H9 (cell line): ENCODE measurements around the gene SKIC3. TPM values are rescaled to one million over a fixed set of nuclear protein-coding genes. Genes with fewer than 3 reads are reported as not detected.

Experiments
- DNase-seq: peaks from one replicate; pipeline ENCODE4 v3.0.0-alpha.2; 2017
- H2AFZ ChIP-seq: one replicate; pipeline ENCODE4 v1.6.1; 2013; ENCODE audit warnings: mild to moderate bottlenecking, low read length, control low read depth, moderate library complexity
- H2AK5ac ChIP-seq: 2 replicates; pipeline ENCODE4 v1.6.1; 2013; ENCODE audit warnings: low read length, control low read depth, mixed read lengths; ENCODE audit not compliant: insufficient read length
- H2BK120ac ChIP-seq: one replicate; pipeline ENCODE4 v1.6.1; 2013; ENCODE audit warnings: low read depth, mild to moderate bottlenecking, low read length, control low read depth, inconsistent platforms; ENCODE audit not compliant: poor library complexity, severe bottlenecking
- H2BK12ac ChIP-seq: 2 replicates; pipeline ENCODE4 v1.6.1; 2013; ENCODE audit warnings: low read length, control low read depth, mixed read lengths, low read depth; ENCODE audit not compliant: insufficient read length
- H2BK15ac ChIP-seq: 2 replicates; pipeline ENCODE4 v1.6.1; 2013; ENCODE audit warnings: low read depth, low read length, control low read depth
- H2BK20ac ChIP-seq: one replicate; pipeline ENCODE4 v1.6.1; 2013; ENCODE audit warnings: low read depth, mild to moderate bottlenecking, low read length, control low read depth, inconsistent platforms; ENCODE audit not compliant: poor library complexity, severe bottlenecking
- H2BK5ac ChIP-seq: 2 replicates; pipeline ENCODE4 v1.6.1; 2013; ENCODE audit warnings: low read length, control low read depth, mixed read lengths; ENCODE audit not compliant: insufficient read length
- H3K14ac ChIP-seq: 2 replicates; pipeline ENCODE4 v1.6.1; 2013; ENCODE audit warnings: low read length, control low read depth; ENCODE audit not compliant: insufficient read depth
- H3K18ac ChIP-seq: 2 replicates; pipeline ENCODE4 v1.6.1; 2013; ENCODE audit warnings: low read depth, mild to moderate bottlenecking, mixed read lengths, low read length, control low read depth; ENCODE audit not compliant: insufficient read length
- H3K23ac ChIP-seq: 2 replicates; pipeline ENCODE4 v1.6.1; 2013; ENCODE audit warnings: low read length, control low read depth, mixed read lengths, low read depth; ENCODE audit not compliant: insufficient read length
- H3K23me2 ChIP-seq: 2 replicates; pipeline ENCODE4 v1.6.1; 2013; ENCODE audit warnings: low read depth, mild to moderate bottlenecking, mixed read lengths, low read length, control low read depth; ENCODE audit not compliant: insufficient read length, poor library complexity, severe bottlenecking
- H3K27ac ChIP-seq: 2 replicates; pipeline ENCODE4 v1.5.1; 2013; ENCODE audit warnings: low read length, control low read depth, mixed read lengths, low read depth; ENCODE audit not compliant: insufficient read length
- H3K27me3 ChIP-seq: 2 replicates; pipeline ENCODE4 v1.6.1; 2013; ENCODE audit warnings: low read length, control low read depth, inconsistent platforms; ENCODE audit not compliant: insufficient read depth
- H3K4ac ChIP-seq: 2 replicates; pipeline ENCODE4 v1.6.1; 2013; ENCODE audit warnings: low read depth, mild to moderate bottlenecking, control low read depth, inconsistent platforms, low read length, moderate library complexity
- H3K4me1 ChIP-seq: 2 replicates; pipeline ENCODE4 v1.6.1; 2013; ENCODE audit warnings: low read length, control low read depth, inconsistent platforms; ENCODE audit not compliant: insufficient read depth
- H3K4me2 ChIP-seq: 2 replicates; pipeline ENCODE4 v1.6.1; 2013; ENCODE audit warnings: low read length, control low read depth, mixed read lengths; ENCODE audit not compliant: insufficient read length, insufficient read depth
- H3K56ac ChIP-seq: 2 replicates; pipeline ENCODE4 v1.6.1; 2013; ENCODE audit warnings: low read depth, mild to moderate bottlenecking, mixed read lengths, low read length, control low read depth; ENCODE audit not compliant: insufficient read length
- H3K79me1 ChIP-seq: 2 replicates; pipeline ENCODE4 v1.6.1; 2013; ENCODE audit warnings: low read depth, mild to moderate bottlenecking, moderate library complexity, low read length, control low read depth, inconsistent platforms; ENCODE audit not compliant: insufficient read depth, poor library complexity, severe bottlenecking
- H3K79me2 ChIP-seq: 2 replicates; pipeline ENCODE4 v1.6.1; 2013; ENCODE audit warnings: low read length, control low read depth, inconsistent platforms; ENCODE audit not compliant: insufficient read depth
- H3K9ac ChIP-seq: 2 replicates; pipeline ENCODE4 v1.6.1; 2013; ENCODE audit warnings: low read length, control low read depth, mixed read lengths; ENCODE audit not compliant: insufficient read length; ENCODE audit errors: extremely low read depth
- H3K9me3 ChIP-seq: one replicate; pipeline ENCODE4 v1.6.1; 2013; ENCODE audit warnings: low read depth, low read length, inconsistent platforms; ENCODE audit not compliant: control insufficient read depth
- H3T11ph ChIP-seq: one replicate; pipeline ENCODE4 v1.6.1; 2013; ENCODE audit warnings: mild to moderate bottlenecking, low read length, control low read depth, inconsistent platforms
- H4K20me1 ChIP-seq: one replicate; pipeline ENCODE4 v1.6.1; 2013; ENCODE audit not compliant: control insufficient read depth, insufficient read length, insufficient read depth
- H4K5ac ChIP-seq: 2 replicates; pipeline ENCODE4 v1.6.1; 2013; ENCODE audit warnings: low read depth, mild to moderate bottlenecking, mixed read lengths, low read length, control low read depth; ENCODE audit not compliant: insufficient read length
- H4K8ac ChIP-seq: replicated peaks from 2 replicates; pipeline ENCODE4 v1.6.1; 2013; ENCODE audit warnings: low read length, control low read depth, mixed read lengths, low read depth; ENCODE audit not compliant: insufficient read length
- H4K91ac ChIP-seq: 2 replicates; pipeline ENCODE4 v1.6.1; 2013; ENCODE audit warnings: low read depth, mild to moderate bottlenecking, moderate library complexity, mixed read lengths, low read length, control low read depth; ENCODE audit not compliant: insufficient read length
- H3K27ac Mint-ChIP-seq, 3 experiments: 2 replicates in 2 of 3; 3 replicates in 1 of 3; pipeline ENCODE4 v1.8.0; 2020 to 2021; ENCODE audit warnings: mixed read lengths in 3 of 3, mild to moderate bottlenecking in 1 of 3, moderate library complexity in 1 of 3
- H3K27me3 Mint-ChIP-seq: 2 replicates; pipeline ENCODE4 v1.8.0; 2021; ENCODE audit warnings: low read depth, mild to moderate bottlenecking, moderate library complexity, mixed read lengths
- H3K36me3 Mint-ChIP-seq, 3 experiments: 2 replicates in 2 of 3; 3 replicates in 1 of 3; pipeline ENCODE4 v1.8.0; 2020 to 2021; ENCODE audit warnings: low read depth in 3 of 3, mixed read lengths in 3 of 3; ENCODE audit not compliant: insufficient read depth in 1 of 3
- H3K4me1 Mint-ChIP-seq, 2 experiments: 2 replicates each; pipeline ENCODE4 v1.8.0; 2020; ENCODE audit warnings: mixed read lengths in 2 of 2
- H3K4me3 Mint-ChIP-seq, 2 experiments: 2 replicates in 1 of 2; 3 replicates in 1 of 2; pipeline ENCODE4 v1.8.0; 2020 to 2021; ENCODE audit warnings: mild to moderate bottlenecking in 2 of 2, mixed read lengths in 2 of 2, moderate library complexity in 1 of 2
- H3K9me3 Mint-ChIP-seq, 2 experiments: 2 replicates in 1 of 2; 3 replicates in 1 of 2; pipeline ENCODE4 v1.8.0; 2020; ENCODE audit warnings: mild to moderate bottlenecking in 2 of 2, mixed read lengths in 2 of 2, moderate library complexity in 1 of 2
- CTCF ChIP-seq: fragments of 200-600 bp; sonication (generic); conservative IDR thresholded peaks from 3 replicates; pipeline ENCODE4 v1.8.0; 2021; ENCODE audit warnings: antibody characterized with exemption, mild to moderate bottlenecking
- WGBS: extraction: QIAGEN DNeasy Blood & Tissue Kit; methylation state at CpG from one replicate; pipeline ENCODE4 v1.1.7; 2013; ENCODE audit warnings: missing lambda C conversion rate, low lambda C conversion rate, mixed read lengths; ENCODE audit not compliant: insufficient read length; ENCODE audit errors: extremely low coverage; 5-methylcytosine and 5-hydroxymethylcytosine counted together
- long read RNA-seq: library from polyadenylated mRNA; unstranded; transcript quantifications from one replicate; pipeline ENCODE4 v2.0.0, GENCODE V29; 2020
- total RNA-seq: library from RNA; stranded (reverse); gene quantifications from 2 replicates; pipeline ENCODE4 v1.2.1, GENCODE V29; 2021

SKIC3 gene
- 64.7 and 69.3 TPM in 2 replicates for total RNA-seq
- long read RNA-seq, full-length matches to known transcripts = 12 of 90 reads
- long read RNA-seq, partial matches to known transcripts = 57 of 90 reads
- long read RNA-seq, other reads (novel, unspliced or antisense) = 21 of 90 reads

GRCh38 chr5:95554647-95555548 is at the start of gene SKIC3, which contains the start of gene ARSK:
SKIC3 (minus strand) TSS chr5:95554977; CDS start chr5:95547150, 7,827 bp downstream.
ARSK (plus strand) TSS chr5:95555101; CDS start chr5:95555279, 178 bp downstream.
- H3K4me3 Mint-ChIP-seq = peak within 1 kb of the TSS; percentile 79 to 90
- TF ChIP-seq CTCF = peak; percentile 42; the same call in 2 of the 3 replicates
- no peaks in the 10 kb centered on the region for H3K9me3 Mint-ChIP-seq
- Histone ChIP-seq H3K79me2 (peaks cover 3% of the 10 kb centered on the region; the same call in 1 of the 2 replicates), H3K9ac (peak within 1 kb of the TSS; percentile 86), H2AFZ (peak within 1 kb of the TSS; percentile 89), H4K91ac (no peak within 1 kb of the TSS), H3K27me3 (no peaks in the 10 kb centered on the region), H3K4me1 (peaks cover 3% of the 10 kb centered on the region; the same call in 1 of the 2 replicates), H4K20me1 (no peaks in the 10 kb centered on the region), H2BK15ac (no peak within 1 kb of the TSS), H3K9me3 (no peaks in the 10 kb centered on the region), H2BK20ac (no peak within 1 kb of the TSS), H3K56ac (no peak within 1 kb of the TSS), H2AK5ac (no peak within 1 kb of the TSS), H3K18ac (peak within 1 kb of the TSS; percentile 32), H3K27ac (peak within 1 kb of the TSS; percentile 27), H3K79me1 (peaks cover 5% of the 10 kb centered on the region), H3K4ac (no peak within 1 kb of the TSS), H2BK120ac (no peak within 1 kb of the TSS), H2BK5ac (no peak within 1 kb of the TSS), H3K23me2 (peaks cover 3% of the 10 kb centered on the region), H2BK12ac (no peak within 1 kb of the TSS), H3T11ph (no peak within 1 kb of the TSS), H3K14ac (peak within 1 kb of the TSS; percentile 86; the same call in 1 of the 2 replicates), H3K4me2 (peak within 1 kb of the TSS; percentile 98), H3K23ac (no peak within 1 kb of the TSS), H4K8ac (no peak within 1 kb of the TSS), H4K5ac (no peak within 1 kb of the TSS)
- H3K27me3 Mint-ChIP-seq = no peaks in the 10 kb centered on the region
- WGBS = no CpG with 5 or more reads among the region's 63 CpGs
- peak within 1 kb of the TSS; percentile 89 to 98 (median 97) for H3K27ac Mint-ChIP-seq
- DNase-seq = peak; percentile 96
- H3K4me1 Mint-ChIP-seq = peaks cover 13% of the 10 kb centered on the region in 2 experiments
- H3K36me3 Mint-ChIP-seq = peaks cover 7 to 10% (median 7%) of the 10 kb centered on the region in 3 experiments; a peak in 6 of 7 replicates
